Smooth muscle cell (in vitro differentiated cells): ENCODE measurements around the gene ERMP1. TPM values are rescaled to one million over a fixed set of nuclear protein-coding genes. Genes with fewer than 3 reads are reported as not detected.

ENCODE experiments used
- DNase-seq: peaks from one replicate; lab custom pipeline; 2025; ENCODE audit not compliant: unreplicated experiment; lab: John Stamatoyannopoulos, UW
- H2AFZ ChIP-seq: fragments of 200-600 bp; sonication (generic); 2 replicates; pipeline ENCODE4 v1.6.0; 2016; ENCODE audit warnings: antibody characterized with exemption, low read depth, mild to moderate bottlenecking
- H3F3A ChIP-seq: fragments of 200-600 bp; sonication (generic); 2 replicates; pipeline ENCODE4 v1.6.0; 2017; ENCODE audit warnings: antibody characterized with exemption, low read depth
- H3K27ac ChIP-seq: fragments of 200-600 bp; sonication (generic); 2 replicates; pipeline ENCODE4 v1.5.1; 2016; ENCODE audit warnings: low read depth, mild to moderate bottlenecking
- H3K27me3 ChIP-seq: fragments of 200-600 bp; sonication (generic); 2 replicates; pipeline ENCODE4 v1.6.1; 2016; ENCODE audit warnings: low read depth, mild to moderate bottlenecking
- H3K36me3 ChIP-seq: fragments of 200-600 bp; sonication (generic); 2 replicates; pipeline ENCODE4 v1.5.1; 2016; ENCODE audit warnings: low read depth
- H3K4me1 ChIP-seq: fragments of 200-600 bp; sonication (generic); 2 replicates; pipeline ENCODE4 v1.5.1; 2016; ENCODE audit warnings: low read depth
- H3K4me2 ChIP-seq: fragments of 200-600 bp; sonication (generic); 2 replicates; pipeline ENCODE4 v1.6.0; 2016; ENCODE audit warnings: mild to moderate bottlenecking
- H3K4me3 ChIP-seq: fragments of 200-600 bp; sonication (generic); 2 replicates; pipeline ENCODE4 v1.5.1; 2016; ENCODE audit warnings: mild to moderate bottlenecking
- H3K79me2 ChIP-seq: fragments of 200-600 bp; sonication (generic); 2 replicates; pipeline ENCODE4 v1.6.0; 2016; ENCODE audit warnings: low read depth, mild to moderate bottlenecking
- H3K9ac ChIP-seq: fragments of 200-600 bp; sonication (generic); 2 replicates; pipeline ENCODE4 v1.6.0; 2016; ENCODE audit warnings: low read depth
- H3K9me3 ChIP-seq: fragments of 200-600 bp; sonication (generic); replicated peaks from 2 replicates; pipeline ENCODE4 v1.5.1; 2016; ENCODE audit warnings: low read depth
- H4K20me1 ChIP-seq: fragments of 200-600 bp; sonication (generic); 2 replicates; pipeline ENCODE4 v1.6.0; 2016; ENCODE audit warnings: low read depth
- WGBS: methylation state at CpG from one replicate; pipeline ENCODE4 v1.1.7; 2016; ENCODE audit warnings: low lambda C conversion rate; 5-methylcytosine and 5-hydroxymethylcytosine counted together
- polyA plus RNA-seq: library from polyadenylated mRNA; unstranded; fragments of >200 nt; fragmentation: Nextera tagmentation; extraction: Ambion mirVana; gene quantifications from 2 replicates; pipeline ENCODE4 v1.2.1, GENCODE V29; 2016
- total RNA-seq: library from RNA; depleted of rRNA; stranded (reverse); fragments of >200 nt; gene quantifications from 2 replicates; pipeline ENCODE4 v1.2.3, GENCODE V29; 2014
- TF ChIP-seq, protein P1 (sequence below): fragments of 200-600 bp; sonication (generic); IDR thresholded peaks from 2 replicates; pipeline ENCODE4 v1.5.1; 2017; ENCODE audit warnings: borderline replicate concordance, mild to moderate bottlenecking, antibody characterized with exemption; ENCODE audit not compliant: insufficient read depth, poor library complexity, severe bottlenecking

Gene ERMP1
- total and polyA plus RNA-seq, 2 experiments from 2014 or later = 2.1 to 10.7 TPM

- Histone ChIP-seq H3K36me3 (peaks cover 40% of the 10 kb centered on the region), H3K9ac (no peak overlapping the region), H3K9me3 (no peaks in the 10 kb centered on the region), H3K4me2 (no peak overlapping the region), H2AFZ (no peak overlapping the region), H3K4me1 (no peaks in the 10 kb centered on the region), H3K27me3 (no peaks in the 10 kb centered on the region), H4K20me1 (no peaks in the 10 kb centered on the region), H3K27ac (no peak overlapping the region), H3K4me3 (no peak overlapping the region), H3K79me2 (no peaks in the 10 kb centered on the region), H3F3A (no peaks in the 10 kb centered on the region)
- 97% methylated on average over 4 of the region's 4 CpGs for WGBS
- TF ChIP-seq, protein P1, sequence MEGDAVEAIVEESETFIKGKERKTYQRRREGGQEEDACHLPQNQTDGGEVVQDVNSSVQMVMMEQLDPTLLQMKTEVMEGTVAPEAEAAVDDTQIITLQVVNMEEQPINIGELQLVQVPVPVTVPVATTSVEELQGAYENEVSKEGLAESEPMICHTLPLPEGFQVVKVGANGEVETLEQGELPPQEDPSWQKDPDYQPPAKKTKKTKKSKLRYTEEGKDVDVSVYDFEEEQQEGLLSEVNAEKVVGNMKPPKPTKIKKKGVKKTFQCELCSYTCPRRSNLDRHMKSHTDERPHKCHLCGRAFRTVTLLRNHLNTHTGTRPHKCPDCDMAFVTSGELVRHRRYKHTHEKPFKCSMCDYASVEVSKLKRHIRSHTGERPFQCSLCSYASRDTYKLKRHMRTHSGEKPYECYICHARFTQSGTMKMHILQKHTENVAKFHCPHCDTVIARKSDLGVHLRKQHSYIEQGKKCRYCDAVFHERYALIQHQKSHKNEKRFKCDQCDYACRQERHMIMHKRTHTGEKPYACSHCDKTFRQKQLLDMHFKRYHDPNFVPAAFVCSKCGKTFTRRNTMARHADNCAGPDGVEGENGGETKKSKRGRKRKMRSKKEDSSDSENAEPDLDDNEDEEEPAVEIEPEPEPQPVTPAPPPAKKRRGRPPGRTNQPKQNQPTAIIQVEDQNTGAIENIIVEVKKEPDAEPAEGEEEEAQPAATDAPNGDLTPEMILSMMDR = no peak
- DNase-seq = no peak
These were observed 70.5 kb downstream of the ERMP1 start for GRCh38 chr9:5762421-5762820.

- Histone ChIP-seq H3K9me3 (no peaks in the 10 kb centered on the region), H3K36me3 (peaks cover 33% of the 10 kb centered on the region), H2AFZ (no peak overlapping the region), H3K4me3 (no peak overlapping the region), H3K4me2 (no peak overlapping the region), H3K79me2 (no peaks in the 10 kb centered on the region), H3K9ac (no peak overlapping the region), H4K20me1 (no peaks in the 10 kb centered on the region), H3K4me1 (no peaks in the 10 kb centered on the region), H3K27ac (no peak overlapping the region), H3F3A (no peaks in the 10 kb centered on the region), H3K27me3 (no peaks in the 10 kb centered on the region)
- DNase-seq = no peak
- 87% methylated on average over 1 of the region's 1 CpG for WGBS
- TF ChIP-seq, protein P1 = no peak
These were observed 72.6 kb downstream of the ERMP1 start for GRCh38 chr9:5760338-5760737.

DNA sequence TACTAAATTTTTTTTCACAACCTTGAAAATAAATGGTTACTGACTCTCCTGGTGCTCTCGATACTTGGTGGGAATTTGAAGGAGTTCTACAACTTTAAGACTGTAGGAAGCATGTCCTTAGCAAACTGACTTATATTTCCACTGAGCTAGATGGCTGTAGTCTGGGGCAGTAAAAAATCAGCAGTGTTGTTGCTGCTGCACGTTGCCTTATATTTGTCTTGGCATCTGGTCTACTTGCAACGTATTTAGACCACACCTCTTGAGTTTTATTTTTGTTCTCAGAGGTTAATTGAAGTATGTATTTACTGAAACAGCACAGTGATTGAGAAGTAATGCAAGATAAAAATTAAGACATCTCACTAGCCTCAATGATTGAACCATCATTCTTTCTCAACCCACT is 76.3 kb downstream of the ERMP1 start:
- no peak overlapping the region for H2AFZ ChIP-seq
- H3K79me2 ChIP-seq = no peaks in the 10 kb centered on the region
- no peak for DNase-seq
- no peak overlapping the region for H3K4me3 ChIP-seq
- peaks cover 18% of the 10 kb centered on the region for H3K36me3 ChIP-seq
- no peaks in the 10 kb centered on the region for H3F3A ChIP-seq
- TF ChIP-seq, protein P1 = no peak
- H4K20me1 ChIP-seq = no peaks in the 10 kb centered on the region
- H3K4me1 ChIP-seq = no peaks in the 10 kb centered on the region
- no peak overlapping the region for H3K4me2 ChIP-seq
- H3K9me3 ChIP-seq = no peaks in the 10 kb centered on the region
- no peak overlapping the region for H3K27ac ChIP-seq
- H3K27me3 ChIP-seq = no peaks in the 10 kb centered on the region
- 95% methylated on average over 3 of the region's 3 CpGs for WGBS
- no peak overlapping the region for H3K9ac ChIP-seq

DNA sequence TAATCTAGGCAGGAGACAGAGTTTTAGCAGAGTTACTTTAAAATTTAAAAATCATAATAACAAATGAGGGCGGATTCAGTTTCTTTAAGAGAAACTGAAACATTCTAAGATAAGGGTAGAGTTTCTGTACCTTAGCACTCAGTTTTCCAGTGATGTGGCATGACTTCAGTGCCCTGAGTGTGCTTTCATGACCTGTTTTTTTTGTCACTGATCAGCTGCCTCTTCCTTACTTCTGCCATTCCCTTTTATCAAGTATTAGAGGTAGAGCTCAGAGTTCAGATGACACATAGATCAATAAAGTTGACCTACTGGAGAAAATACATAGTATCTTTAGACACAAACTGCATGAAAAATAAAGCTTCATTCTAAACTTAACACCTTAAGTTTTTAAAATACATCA is 82.3 kb downstream of the ERMP1 start:
- no peaks in the 10 kb centered on the region for H3K9me3 ChIP-seq
- WGBS = 98% methylated on average over 1 of the region's 1 CpG

More for the DNA sequence above, 82.3 kb downstream of the ERMP1 start:
- DNase-seq = no peak
- Histone ChIP-seq H3F3A (no peaks in the 10 kb centered on the region), H3K4me1 (no peaks in the 10 kb centered on the region), H3K9ac (no peak overlapping the region), H3K4me2 (no peak overlapping the region), H3K27ac (no peak overlapping the region), H2AFZ (no peak overlapping the region), H3K27me3 (no peaks in the 10 kb centered on the region), H4K20me1 (no peaks in the 10 kb centered on the region), H3K79me2 (no peaks in the 10 kb centered on the region), H3K36me3 (peaks cover 22% of the 10 kb centered on the region), H3K4me3 (no peak overlapping the region)
- TF ChIP-seq, protein P1 = no peak
